HL-60 (cell line): Measurements from ENCODE around the gene MAST2.

Experiments used
- DNase-seq, 2 experiments: peaks; one replicate each; pipeline ENCODE4 v3.0.0-alpha.2; 2010 to 2020; ENCODE audit warnings: low read depth in 1 of 2, low spot score in 1 of 2
- H3K27ac ChIP-seq: fragments of 250-450 bp; sonication (Bioruptor Pico); replicated peaks from 2 replicates; pipeline ENCODE4 v1.5.1; 2020; ENCODE audit warnings: mild to moderate bottlenecking, moderate library complexity
- H3K27me3 ChIP-seq: fragments of 250-450 bp; sonication (Bioruptor Pico); 2 replicates; pipeline ENCODE4 v1.5.1; 2021; ENCODE audit warnings: mild to moderate bottlenecking, moderate library complexity; ENCODE audit not compliant: insufficient read depth, poor library complexity, severe bottlenecking
- H3K4me3 ChIP-seq: replicated peaks from 2 replicates; pipeline ENCODE4 v1.5.1; 2011; ENCODE audit warnings: mild to moderate bottlenecking, control low read depth, low read length; ENCODE audit not compliant: insufficient read depth
- CTCF ChIP-seq: IDR thresholded peaks from one replicate; pipeline ENCODE4 v1.5.1; 2011; ENCODE audit warnings: low read length, control low read depth, inconsistent platforms; ENCODE audit not compliant: insufficient read depth
- GABPA ChIP-seq: IDR thresholded peaks from 2 replicates; pipeline ENCODE4 v1.6.1; 2012; ENCODE audit warnings: low read depth
- POLR2AphosphoS5 ChIP-seq: IDR thresholded peaks from 2 replicates; pipeline ENCODE4 v1.6.1; 2012; ENCODE audit warnings: low read depth
- REST ChIP-seq: IDR thresholded peaks from 2 replicates; pipeline ENCODE4 v1.6.1; 2012; ENCODE audit warnings: low read depth; ENCODE audit not compliant: insufficient replicate concordance
- SPI1 ChIP-seq: IDR thresholded peaks from 2 replicates; pipeline ENCODE4 v1.6.1; 2012; ENCODE audit warnings: low read depth, mild to moderate bottlenecking, borderline replicate concordance

The MAST2 gene

GRCh38 chr1:45848097-45848496 lies 44.7 kb downstream of the MAST2 start:
- no peak for TF ChIP-seq REST
- no peak for TF ChIP-seq SPI1
- Histone ChIP-seq H3K4me3 (no peak overlapping the region), H3K27ac (no peak overlapping the region), H3K27me3 (no peaks in the 10 kb centered on the region)
- no peak for DNase-seq

- DNase-seq: no peak
- no peak for TF ChIP-seq POLR2AphosphoS5
- TF ChIP-seq GABPA: no peak
- no peak for TF ChIP-seq SPI1
- TF ChIP-seq CTCF: no peak
- TF ChIP-seq REST: no peak
- H3K27me3 ChIP-seq: no peaks in the 10 kb centered on the region
- no peak overlapping the region for H3K27ac ChIP-seq
- no peak overlapping the region for H3K4me3 ChIP-seq
These were observed 45.3 kb downstream of the MAST2 start for GRCh38 chr1:45848714-45849113.

GRCh38 chr1:45850017-45850416 lies 46.6 kb downstream of the MAST2 start:
- Histone ChIP-seq H3K4me3 (no peak overlapping the region), H3K27me3 (no peaks in the 10 kb centered on the region), H3K27ac (no peak overlapping the region)
- DNase-seq: no peak
- no peak for TF ChIP-seq GABPA

- Histone ChIP-seq H3K27ac (no peak overlapping the region), H3K27me3 (no peaks in the 10 kb centered on the region), H3K4me3 (no peak overlapping the region)
- TF ChIP-seq CTCF: no peak
- TF ChIP-seq POLR2AphosphoS5: no peak
- TF ChIP-seq SPI1: no peak
- TF ChIP-seq GABPA: no peak
- no peak for TF ChIP-seq REST
- no peak for DNase-seq
These were observed 51.3 kb downstream of the MAST2 start for GRCh38 chr1:45854724-45855123.
